Measurements from ENCODE around the gene MATCAP1.

Gene MATCAP1

DNA sequence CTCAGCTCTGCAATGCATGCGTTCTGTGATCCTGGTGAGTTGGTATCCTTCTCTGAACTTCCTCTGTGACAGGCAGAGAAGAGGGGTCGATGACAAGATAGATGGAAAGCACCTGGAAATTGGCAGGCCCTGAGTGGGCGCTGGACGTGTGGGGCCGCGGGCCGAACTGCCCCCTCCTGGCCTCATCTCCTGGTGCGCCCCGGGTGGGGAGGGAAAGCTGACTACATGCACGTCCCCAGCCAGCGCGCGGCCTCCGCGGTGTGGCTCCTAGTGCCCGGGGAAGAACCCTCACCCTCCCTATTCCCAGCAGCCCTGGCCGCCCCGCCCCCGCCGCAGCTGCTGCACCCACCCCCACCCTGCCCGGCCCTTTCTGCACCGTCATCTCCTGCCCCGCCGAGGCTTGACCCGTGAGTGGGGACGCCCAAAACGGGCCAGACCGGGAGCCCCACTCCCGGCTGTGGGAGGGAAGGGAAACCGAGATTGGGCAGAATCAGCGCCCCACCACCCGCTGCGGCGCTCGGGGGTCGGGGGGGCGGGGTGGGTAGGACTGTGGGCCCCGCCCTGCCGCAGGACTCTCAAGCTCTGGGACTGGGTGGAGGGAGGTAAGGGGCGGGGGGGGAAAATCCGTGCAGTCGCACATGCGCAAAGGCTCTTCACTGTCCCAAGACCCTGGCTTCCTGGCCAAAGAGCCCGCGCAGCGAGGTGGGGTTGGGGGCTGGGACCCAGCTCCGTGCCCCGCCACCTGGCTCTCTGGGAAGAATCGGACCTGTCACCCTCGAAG is 13.4 kb downstream of the MATCAP1 start, which contains the start of gene NOL3:
TSS of gene NOL3 (plus strand) at position 371 of the 781 bp plus-strand sequence.
- TF ChIP-seq, protein P1, sequence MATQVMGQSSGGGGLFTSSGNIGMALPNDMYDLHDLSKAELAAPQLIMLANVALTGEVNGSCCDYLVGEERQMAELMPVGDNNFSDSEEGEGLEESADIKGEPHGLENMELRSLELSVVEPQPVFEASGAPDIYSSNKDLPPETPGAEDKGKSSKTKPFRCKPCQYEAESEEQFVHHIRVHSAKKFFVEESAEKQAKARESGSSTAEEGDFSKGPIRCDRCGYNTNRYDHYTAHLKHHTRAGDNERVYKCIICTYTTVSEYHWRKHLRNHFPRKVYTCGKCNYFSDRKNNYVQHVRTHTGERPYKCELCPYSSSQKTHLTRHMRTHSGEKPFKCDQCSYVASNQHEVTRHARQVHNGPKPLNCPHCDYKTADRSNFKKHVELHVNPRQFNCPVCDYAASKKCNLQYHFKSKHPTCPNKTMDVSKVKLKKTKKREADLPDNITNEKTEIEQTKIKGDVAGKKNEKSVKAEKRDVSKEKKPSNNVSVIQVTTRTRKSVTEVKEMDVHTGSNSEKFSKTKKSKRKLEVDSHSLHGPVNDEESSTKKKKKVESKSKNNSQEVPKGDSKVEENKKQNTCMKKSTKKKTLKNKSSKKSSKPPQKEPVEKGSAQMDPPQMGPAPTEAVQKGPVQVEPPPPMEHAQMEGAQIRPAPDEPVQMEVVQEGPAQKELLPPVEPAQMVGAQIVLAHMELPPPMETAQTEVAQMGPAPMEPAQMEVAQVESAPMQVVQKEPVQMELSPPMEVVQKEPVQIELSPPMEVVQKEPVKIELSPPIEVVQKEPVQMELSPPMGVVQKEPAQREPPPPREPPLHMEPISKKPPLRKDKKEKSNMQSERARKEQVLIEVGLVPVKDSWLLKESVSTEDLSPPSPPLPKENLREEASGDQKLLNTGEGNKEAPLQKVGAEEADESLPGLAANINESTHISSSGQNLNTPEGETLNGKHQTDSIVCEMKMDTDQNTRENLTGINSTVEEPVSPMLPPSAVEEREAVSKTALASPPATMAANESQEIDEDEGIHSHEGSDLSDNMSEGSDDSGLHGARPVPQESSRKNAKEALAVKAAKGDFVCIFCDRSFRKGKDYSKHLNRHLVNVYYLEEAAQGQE (IDR thresholded peaks at IDR 0.05; ENCODE audit: low read depth): no peak
- TF ChIP-seq ZBTB7A (IDR thresholded peaks at IDR 0.05; ENCODE audit: low read depth): peak; percentile 72
- TF ChIP-seq, protein P2, sequence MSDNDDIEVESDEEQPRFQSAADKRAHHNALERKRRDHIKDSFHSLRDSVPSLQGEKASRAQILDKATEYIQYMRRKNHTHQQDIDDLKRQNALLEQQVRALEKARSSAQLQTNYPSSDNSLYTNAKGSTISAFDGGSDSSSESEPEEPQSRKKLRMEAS (IDR thresholded peaks at IDR 0.05): peak; percentile 69
- TF ChIP-seq TCF12 (IDR thresholded peaks at IDR 0.05; ENCODE audit: low read depth): no peak; the same call in 1 of the 2 replicates
- no peak for TF ChIP-seq YY1 (IDR thresholded peaks at IDR 0.05; ENCODE audit: low read depth)
- TF ChIP-seq FOXM1 (IDR thresholded peaks at IDR 0.05; ENCODE audit: borderline replicate concordance, low read depth): no peak
- no peak for TF ChIP-seq EP300 (IDR thresholded peaks at IDR 0.05; ENCODE audit: borderline replicate concordance)
- TF ChIP-seq RAD21 (IDR thresholded peaks at IDR 0.05; ENCODE audit: low read depth): peak; percentile 3; the same call in 1 of the 2 replicates
- no peak for TF ChIP-seq CEBPB (IDR thresholded peaks at IDR 0.05)
- TF ChIP-seq, protein P3, sequence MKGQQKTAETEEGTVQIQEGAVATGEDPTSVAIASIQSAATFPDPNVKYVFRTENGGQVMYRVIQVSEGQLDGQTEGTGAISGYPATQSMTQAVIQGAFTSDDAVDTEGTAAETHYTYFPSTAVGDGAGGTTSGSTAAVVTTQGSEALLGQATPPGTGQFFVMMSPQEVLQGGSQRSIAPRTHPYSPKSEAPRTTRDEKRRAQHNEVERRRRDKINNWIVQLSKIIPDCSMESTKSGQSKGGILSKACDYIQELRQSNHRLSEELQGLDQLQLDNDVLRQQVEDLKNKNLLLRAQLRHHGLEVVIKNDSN (IDR thresholded peaks at IDR 0.05): no peak
- TF ChIP-seq EGR1 (IDR thresholded peaks at IDR 0.05): peak; percentile 51; the same call in 1 of the 2 replicates
- no peak; the same call in 1 of the 2 replicates for TF ChIP-seq TAF1 (IDR thresholded peaks at IDR 0.05; ENCODE audit: low read depth)
- TF ChIP-seq CREB1 (IDR thresholded peaks at IDR 0.05; ENCODE audit: low read depth): no peak
- TF ChIP-seq NFIC (IDR thresholded peaks at IDR 0.05): no peak
- no peak for TF ChIP-seq TEAD4 (IDR thresholded peaks at IDR 0.05)

DNA sequence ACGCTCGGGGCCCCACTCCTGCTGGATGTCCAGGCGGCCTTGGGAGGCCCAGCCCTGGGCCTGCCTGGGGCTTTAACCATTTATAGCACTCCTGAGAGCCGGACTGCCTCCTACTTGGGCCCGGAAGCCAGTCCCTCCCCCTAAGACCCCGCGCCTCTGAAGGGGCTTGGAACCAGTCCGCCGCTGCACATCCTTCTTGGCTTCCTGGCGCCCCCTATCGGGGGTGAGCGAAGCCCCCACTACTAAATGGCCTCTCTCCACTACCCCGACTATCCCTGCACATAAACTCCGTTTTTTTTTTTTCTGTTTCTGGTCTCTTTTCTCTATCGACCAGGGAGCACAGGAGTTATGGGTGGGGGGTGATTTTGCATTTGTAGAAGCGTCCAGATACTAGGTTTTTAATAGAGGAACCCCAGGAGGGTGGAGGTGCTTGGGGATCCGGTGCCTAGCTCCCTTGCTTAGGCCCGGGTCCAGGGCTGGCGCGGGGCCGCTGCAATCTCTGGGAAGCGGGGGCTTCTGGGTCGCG is 14.1 kb downstream of the MATCAP1 start:
- TF ChIP-seq, protein P1 (IDR thresholded peaks at IDR 0.05; ENCODE audit: low read depth): no peak
- TF ChIP-seq ZBTB7A (IDR thresholded peaks at IDR 0.05; ENCODE audit: low read depth) (peak; percentile 74; the same call in 1 of the 2 replicates), RAD21 (IDR thresholded peaks at IDR 0.05; ENCODE audit: low read depth) (peak; percentile 27; the same call in 1 of the 2 replicates)

DNA sequence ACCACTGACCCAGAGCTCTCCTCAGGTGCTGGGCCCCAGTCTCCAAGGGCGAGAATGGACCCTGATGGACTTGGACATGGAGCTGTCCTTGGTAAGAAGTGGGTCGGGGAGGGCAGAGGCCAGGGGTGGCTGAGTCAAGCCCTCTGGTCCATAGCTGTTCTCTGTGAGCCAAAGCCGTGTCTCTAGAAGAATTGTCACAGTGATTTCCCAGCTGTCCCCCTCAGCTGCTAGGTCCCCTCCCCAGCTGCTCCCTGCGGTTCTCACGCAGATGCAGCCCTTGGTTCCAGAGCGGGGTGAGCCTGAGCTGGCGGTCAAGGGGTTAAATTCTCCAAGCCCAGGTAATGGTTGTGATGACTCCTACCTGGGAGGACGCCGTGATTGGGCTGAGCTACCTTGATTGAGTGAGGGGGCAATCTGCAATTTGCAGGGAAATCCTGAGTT is 14.7 kb downstream of the MATCAP1 start:
- TF ChIP-seq, protein P1 (IDR thresholded peaks at IDR 0.05; ENCODE audit: low read depth): peak; percentile 67
- TF ChIP-seq EGR1 (IDR thresholded peaks at IDR 0.05): no peak

DNA sequence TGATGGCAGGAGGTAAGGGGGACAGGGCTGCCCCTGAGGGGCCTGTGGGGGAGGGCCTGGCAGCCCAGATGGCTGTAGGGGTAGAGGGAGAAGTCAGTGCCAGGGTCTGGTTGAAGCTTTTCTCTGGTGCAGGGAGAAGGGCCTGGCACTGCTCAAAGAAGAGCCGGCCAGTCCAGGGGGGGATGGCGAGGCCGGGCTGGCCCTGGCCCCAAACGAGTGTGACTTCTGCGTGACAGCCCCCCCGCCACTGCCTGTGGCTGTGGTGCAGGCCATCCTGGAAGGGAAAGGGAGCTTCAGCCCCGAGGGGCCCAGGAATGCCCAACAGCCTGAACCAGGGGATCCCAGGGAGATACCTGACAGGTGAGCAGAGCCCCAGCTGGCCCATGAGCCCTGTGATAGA is 16.2 kb downstream of the MATCAP1 start:
- TF ChIP-seq NFIC (IDR thresholded peaks at IDR 0.05): no peak
- no peak for TF ChIP-seq RAD21 (IDR thresholded peaks at IDR 0.05; ENCODE audit: low read depth)
- TF ChIP-seq, protein P3 (IDR thresholded peaks at IDR 0.05): no peak
- TF ChIP-seq ZBTB7A (IDR thresholded peaks at IDR 0.05; ENCODE audit: low read depth): no peak
- TF ChIP-seq CEBPB (IDR thresholded peaks at IDR 0.05): no peak
- TF ChIP-seq FOXM1 (IDR thresholded peaks at IDR 0.05; ENCODE audit: borderline replicate concordance, low read depth): no peak
- TF ChIP-seq, protein P1 (IDR thresholded peaks at IDR 0.05; ENCODE audit: low read depth): no peak
- no peak for TF ChIP-seq YY1 (IDR thresholded peaks at IDR 0.05; ENCODE audit: low read depth)

Data from Ishikawa (cell line).